H9 (cell line): Measurements from ENCODE around the gene FNDC3B. TPM values are rescaled to one million over a fixed set of nuclear protein-coding genes. Genes with fewer than 3 reads are reported as not detected.
A peak's percentile ranks its signal among the peaks of the same experiment; 100 is the strongest.

Experiments used
- DNase-seq: peaks from one replicate; pipeline ENCODE4 v3.0.0-alpha.2; 2017
- H2AFZ ChIP-seq: one replicate; pipeline ENCODE4 v1.6.1; 2013; ENCODE audit warnings: mild to moderate bottlenecking, low read length, control low read depth, moderate library complexity
- H2AK5ac ChIP-seq: 2 replicates; pipeline ENCODE4 v1.6.1; 2013; ENCODE audit warnings: low read length, control low read depth, mixed read lengths; ENCODE audit not compliant: insufficient read length
- H2BK120ac ChIP-seq: one replicate; pipeline ENCODE4 v1.6.1; 2013; ENCODE audit warnings: low read depth, mild to moderate bottlenecking, low read length, control low read depth, inconsistent platforms; ENCODE audit not compliant: poor library complexity, severe bottlenecking
- H2BK12ac ChIP-seq: 2 replicates; pipeline ENCODE4 v1.6.1; 2013; ENCODE audit warnings: low read length, control low read depth, mixed read lengths, low read depth; ENCODE audit not compliant: insufficient read length
- H2BK15ac ChIP-seq: 2 replicates; pipeline ENCODE4 v1.6.1; 2013; ENCODE audit warnings: low read depth, low read length, control low read depth
- H2BK20ac ChIP-seq: one replicate; pipeline ENCODE4 v1.6.1; 2013; ENCODE audit warnings: low read depth, mild to moderate bottlenecking, low read length, control low read depth, inconsistent platforms; ENCODE audit not compliant: poor library complexity, severe bottlenecking
- H2BK5ac ChIP-seq: 2 replicates; pipeline ENCODE4 v1.6.1; 2013; ENCODE audit warnings: low read length, control low read depth, mixed read lengths; ENCODE audit not compliant: insufficient read length
- H3K14ac ChIP-seq: 2 replicates; pipeline ENCODE4 v1.6.1; 2013; ENCODE audit warnings: low read length, control low read depth; ENCODE audit not compliant: insufficient read depth
- H3K18ac ChIP-seq: 2 replicates; pipeline ENCODE4 v1.6.1; 2013; ENCODE audit warnings: low read depth, mild to moderate bottlenecking, mixed read lengths, low read length, control low read depth; ENCODE audit not compliant: insufficient read length
- H3K23ac ChIP-seq: 2 replicates; pipeline ENCODE4 v1.6.1; 2013; ENCODE audit warnings: low read length, control low read depth, mixed read lengths, low read depth; ENCODE audit not compliant: insufficient read length
- H3K23me2 ChIP-seq: 2 replicates; pipeline ENCODE4 v1.6.1; 2013; ENCODE audit warnings: low read depth, mild to moderate bottlenecking, mixed read lengths, low read length, control low read depth; ENCODE audit not compliant: insufficient read length, poor library complexity, severe bottlenecking
- H3K27ac ChIP-seq: 2 replicates; pipeline ENCODE4 v1.5.1; 2013; ENCODE audit warnings: low read length, control low read depth, mixed read lengths, low read depth; ENCODE audit not compliant: insufficient read length
- H3K27me3 ChIP-seq: 2 replicates; pipeline ENCODE4 v1.6.1; 2013; ENCODE audit warnings: low read length, control low read depth, inconsistent platforms; ENCODE audit not compliant: insufficient read depth
- H3K4ac ChIP-seq: 2 replicates; pipeline ENCODE4 v1.6.1; 2013; ENCODE audit warnings: low read depth, mild to moderate bottlenecking, control low read depth, inconsistent platforms, low read length, moderate library complexity
- H3K4me1 ChIP-seq: 2 replicates; pipeline ENCODE4 v1.6.1; 2013; ENCODE audit warnings: low read length, control low read depth, inconsistent platforms; ENCODE audit not compliant: insufficient read depth
- H3K4me2 ChIP-seq: 2 replicates; pipeline ENCODE4 v1.6.1; 2013; ENCODE audit warnings: low read length, control low read depth, mixed read lengths; ENCODE audit not compliant: insufficient read length, insufficient read depth
- H3K56ac ChIP-seq: 2 replicates; pipeline ENCODE4 v1.6.1; 2013; ENCODE audit warnings: low read depth, mild to moderate bottlenecking, mixed read lengths, low read length, control low read depth; ENCODE audit not compliant: insufficient read length
- H3K79me1 ChIP-seq: 2 replicates; pipeline ENCODE4 v1.6.1; 2013; ENCODE audit warnings: low read depth, mild to moderate bottlenecking, moderate library complexity, low read length, control low read depth, inconsistent platforms; ENCODE audit not compliant: insufficient read depth, poor library complexity, severe bottlenecking
- H3K79me2 ChIP-seq: 2 replicates; pipeline ENCODE4 v1.6.1; 2013; ENCODE audit warnings: low read length, control low read depth, inconsistent platforms; ENCODE audit not compliant: insufficient read depth
- H3K9ac ChIP-seq: 2 replicates; pipeline ENCODE4 v1.6.1; 2013; ENCODE audit warnings: low read length, control low read depth, mixed read lengths; ENCODE audit not compliant: insufficient read length; ENCODE audit errors: extremely low read depth
- H3K9me3 ChIP-seq: one replicate; pipeline ENCODE4 v1.6.1; 2013; ENCODE audit warnings: low read depth, low read length, inconsistent platforms; ENCODE audit not compliant: control insufficient read depth
- H3T11ph ChIP-seq: one replicate; pipeline ENCODE4 v1.6.1; 2013; ENCODE audit warnings: mild to moderate bottlenecking, low read length, control low read depth, inconsistent platforms
- H4K20me1 ChIP-seq: one replicate; pipeline ENCODE4 v1.6.1; 2013; ENCODE audit not compliant: control insufficient read depth, insufficient read length, insufficient read depth
- H4K5ac ChIP-seq: 2 replicates; pipeline ENCODE4 v1.6.1; 2013; ENCODE audit warnings: low read depth, mild to moderate bottlenecking, mixed read lengths, low read length, control low read depth; ENCODE audit not compliant: insufficient read length
- H4K8ac ChIP-seq: replicated peaks from 2 replicates; pipeline ENCODE4 v1.6.1; 2013; ENCODE audit warnings: low read length, control low read depth, mixed read lengths, low read depth; ENCODE audit not compliant: insufficient read length
- H4K91ac ChIP-seq: 2 replicates; pipeline ENCODE4 v1.6.1; 2013; ENCODE audit warnings: low read depth, mild to moderate bottlenecking, moderate library complexity, mixed read lengths, low read length, control low read depth; ENCODE audit not compliant: insufficient read length
- H3K27ac Mint-ChIP-seq, 3 experiments: 2 replicates in 2 of 3; 3 replicates in 1 of 3; pipeline ENCODE4 v1.8.0; 2020 to 2021; ENCODE audit warnings: mixed read lengths in 3 of 3, mild to moderate bottlenecking in 1 of 3, moderate library complexity in 1 of 3
- H3K27me3 Mint-ChIP-seq: 2 replicates; pipeline ENCODE4 v1.8.0; 2021; ENCODE audit warnings: low read depth, mild to moderate bottlenecking, moderate library complexity, mixed read lengths
- H3K36me3 Mint-ChIP-seq, 3 experiments: 2 replicates in 2 of 3; 3 replicates in 1 of 3; pipeline ENCODE4 v1.8.0; 2020 to 2021; ENCODE audit warnings: low read depth in 3 of 3, mixed read lengths in 3 of 3; ENCODE audit not compliant: insufficient read depth in 1 of 3
- H3K4me1 Mint-ChIP-seq, 2 experiments: 2 replicates each; pipeline ENCODE4 v1.8.0; 2020; ENCODE audit warnings: mixed read lengths in 2 of 2
- H3K4me3 Mint-ChIP-seq, 2 experiments: 2 replicates in 1 of 2; 3 replicates in 1 of 2; pipeline ENCODE4 v1.8.0; 2020 to 2021; ENCODE audit warnings: mild to moderate bottlenecking in 2 of 2, mixed read lengths in 2 of 2, moderate library complexity in 1 of 2
- H3K9me3 Mint-ChIP-seq, 2 experiments: 2 replicates in 1 of 2; 3 replicates in 1 of 2; pipeline ENCODE4 v1.8.0; 2020; ENCODE audit warnings: mild to moderate bottlenecking in 2 of 2, mixed read lengths in 2 of 2, moderate library complexity in 1 of 2
- CTCF ChIP-seq: fragments of 200-600 bp; sonication (generic); conservative IDR thresholded peaks from 3 replicates; pipeline ENCODE4 v1.8.0; 2021; ENCODE audit warnings: antibody characterized with exemption, mild to moderate bottlenecking
- WGBS: extraction: QIAGEN DNeasy Blood & Tissue Kit; methylation state at CpG from one replicate; pipeline ENCODE4 v1.1.7; 2013; ENCODE audit warnings: missing lambda C conversion rate, low lambda C conversion rate, mixed read lengths; ENCODE audit not compliant: insufficient read length; ENCODE audit errors: extremely low coverage; 5-methylcytosine and 5-hydroxymethylcytosine counted together
- total RNA-seq: library from RNA; stranded (reverse); gene quantifications from 2 replicates; pipeline ENCODE4 v1.2.1, GENCODE V29; 2021

FNDC3B gene
- total RNA-seq, 1 experiment from 2014 or later, result 43.8 TPM

DNA sequence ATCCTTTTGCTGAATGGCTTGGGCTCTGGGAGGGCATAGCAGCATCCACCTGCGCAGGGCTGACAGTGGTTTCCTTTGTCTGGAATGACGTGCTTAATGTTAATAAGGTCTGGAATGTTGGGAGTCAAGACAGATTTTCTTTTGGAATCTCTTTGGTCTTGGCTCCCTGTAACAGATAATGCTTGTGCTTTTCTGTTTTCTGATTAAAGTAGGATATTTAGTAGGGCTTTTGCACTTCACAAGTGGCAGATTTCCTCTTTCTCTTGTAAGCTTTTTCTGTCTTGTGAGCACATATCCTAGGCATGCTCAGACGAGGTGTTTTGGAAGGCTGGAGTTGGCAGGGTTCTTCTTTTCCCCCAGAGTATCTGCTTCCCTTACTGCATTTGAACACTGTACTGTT, 219.2 kb downstream of the FNDC3B start:
- peak overlapping the region in 2 of 3 experiments; percentile 57 to 78; a peak in 5 of 7 replicates for H3K27ac Mint-ChIP-seq
- Histone ChIP-seq H3K18ac (no peak overlapping the region), H3K79me2 (no peaks in the 10 kb centered on the region), H2BK20ac (no peak overlapping the region), H2AFZ (no peak overlapping the region), H3K9me3 (no peaks in the 10 kb centered on the region), H2BK120ac (no peak overlapping the region), H3K4ac (no peak overlapping the region), H2BK5ac (no peak overlapping the region), H3K79me1 (no peaks in the 10 kb centered on the region), H3K23ac (no peak overlapping the region), H3K14ac (no peak overlapping the region), H3K27me3 (no peaks in the 10 kb centered on the region), H4K20me1 (no peaks in the 10 kb centered on the region), H2AK5ac (no peak overlapping the region), H3K27ac (no peak overlapping the region), H2BK15ac (no peak overlapping the region), H3K56ac (no peak overlapping the region), H4K8ac (no peak overlapping the region), H4K91ac (no peak overlapping the region), H3K9ac (no peak overlapping the region), H4K5ac (no peak overlapping the region), H3K4me2 (no peak overlapping the region), H3K4me1 (peaks cover 4% of the 10 kb centered on the region; the same call in 1 of the 2 replicates), H3T11ph (no peak overlapping the region), H2BK12ac (no peak overlapping the region), H3K23me2 (no peaks in the 10 kb centered on the region)
- H3K36me3 Mint-ChIP-seq, result peaks cover 0 to 11% (median 2%) of the 10 kb centered on the region in 3 experiments; a peak in 5 of 7 replicates
- H3K9me3 Mint-ChIP-seq, result no peaks in the 10 kb centered on the region
- no peaks in the 10 kb centered on the region for H3K27me3 Mint-ChIP-seq
- TF ChIP-seq CTCF, result no peak
- no peak for DNase-seq
- no peak overlapping the region for H3K4me3 Mint-ChIP-seq
- peaks cover 31 to 37% of the 10 kb centered on the region in 2 experiments for H3K4me1 Mint-ChIP-seq
- no CpG with 5 or more reads among the region's 3 CpGs for whole genome bisulfite sequencing
